Measurements from ENCODE around the gene PTPRN2.

PTPRN2 gene

GRCh38 chr7:158519633-158520174 is 67.9 kb downstream of the PTPRN2 start:
- DNase-seq (ENCODE audit: insufficient read length, low spot score) (no peak), FAIRE-seq (no peak)
- TF ChIP-seq CTCF (IDR thresholded peaks at IDR 0.05; ENCODE audit: insufficient read depth, missing control alignments), result no peak

- DNase-seq (ENCODE audit: insufficient read length, low spot score) (no peak), FAIRE-seq (no peak)
- TF ChIP-seq CTCF (IDR thresholded peaks at IDR 0.05; ENCODE audit: insufficient read depth, missing control alignments), result no peak
Measured at GRCh38 chr7:158518980-158519632, 68.5 kb downstream of the PTPRN2 start.

GRCh38 chr7:158517571-158517970 is 70.1 kb downstream of the PTPRN2 start:
- no peak for DNase-seq (ENCODE audit: insufficient read length, low spot score)
- FAIRE-seq, result no peak

GRCh38 chr7:158517072-158517471 is 70.6 kb downstream of the PTPRN2 start:
- DNase-seq (ENCODE audit: insufficient read length, low spot score) (no peak), FAIRE-seq (no peak)
- no peak for TF ChIP-seq CTCF (IDR thresholded peaks at IDR 0.05; ENCODE audit: insufficient read depth, missing control alignments)

More at GRCh38 chr7:158517571-158517970, 70.1 kb downstream of the PTPRN2 start:
- no peak for TF ChIP-seq CTCF (IDR thresholded peaks at IDR 0.05; ENCODE audit: insufficient read depth, missing control alignments)

GRCh38 chr7:158516524-158516923 is 71.1 kb downstream of the PTPRN2 start:
- TF ChIP-seq CTCF (IDR thresholded peaks at IDR 0.05; ENCODE audit: insufficient read depth, missing control alignments), result no peak
- FAIRE-seq, result no peak
- DNase-seq (ENCODE audit: insufficient read length, low spot score), result no peak

GRCh38 chr7:158512869-158513268 is 74.8 kb downstream of the PTPRN2 start:
- DNase-seq (ENCODE audit: insufficient read length, low spot score) (no peak), FAIRE-seq (no peak)
- no peak for TF ChIP-seq CTCF (IDR thresholded peaks at IDR 0.05; ENCODE audit: insufficient read depth, missing control alignments)

GRCh38 chr7:158512042-158512441 is 75.6 kb downstream of the PTPRN2 start:
- no peak for TF ChIP-seq CTCF (IDR thresholded peaks at IDR 0.05; ENCODE audit: insufficient read depth, missing control alignments)

More at GRCh38 chr7:158512042-158512441, 75.6 kb downstream of the PTPRN2 start:
- FAIRE-seq (no peak), DNase-seq (ENCODE audit: insufficient read length, low spot score) (no peak)
